ENCODE measurements around the gene MIOS.
A peak's percentile ranks its signal among the peaks of the same experiment; 100 is the strongest.

Gene MIOS

DNA sequence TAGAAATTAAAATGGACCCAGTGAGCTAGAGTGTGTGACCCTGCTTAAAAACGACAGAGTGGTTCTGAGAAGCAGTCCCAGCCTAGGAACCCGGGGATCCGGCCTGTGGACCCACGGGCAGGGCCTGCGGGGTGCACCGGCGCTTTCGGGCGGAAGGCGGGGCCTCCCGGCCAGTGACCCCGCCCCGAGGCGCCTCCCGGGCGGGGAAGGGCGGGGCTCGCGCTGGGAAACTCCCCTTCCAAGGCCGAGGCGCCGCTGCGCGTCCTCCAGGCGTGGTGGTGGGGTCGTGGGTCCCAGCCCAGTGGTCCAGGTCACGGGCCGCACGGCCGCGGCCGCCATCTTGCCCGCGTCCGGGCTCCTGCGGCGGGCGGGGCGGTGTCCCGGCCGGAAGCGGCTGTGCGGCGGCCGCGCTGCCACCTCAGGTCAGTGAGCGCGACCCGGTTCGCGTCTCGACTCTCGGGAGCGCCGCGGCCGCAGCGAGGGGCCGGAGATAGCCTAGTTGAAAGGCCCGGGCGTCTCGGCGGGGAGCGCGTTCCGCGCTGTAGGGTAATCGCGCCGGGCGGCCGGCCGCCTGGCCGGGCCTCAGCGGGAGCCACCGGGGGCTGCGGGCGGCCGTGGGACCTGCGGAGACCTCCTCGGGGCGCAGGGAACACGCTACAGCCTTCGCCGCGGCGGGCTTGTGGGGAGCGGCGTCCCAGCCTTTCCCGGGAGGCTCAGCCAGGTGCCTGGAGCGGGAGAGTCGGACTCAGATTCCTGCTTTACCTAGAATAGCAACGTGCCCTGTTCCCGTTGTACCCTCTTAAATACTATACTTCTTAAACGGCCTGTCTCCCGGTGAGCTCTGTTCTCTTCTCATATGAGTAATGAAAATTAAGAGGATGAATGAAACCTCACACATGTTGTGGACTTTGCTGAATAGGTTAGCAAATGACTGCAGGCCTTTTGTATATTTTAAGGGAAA, at the start of gene MIOS:
Gene MIOS (plus strand): TSS at position 234 of the 961 bp plus-strand sequence. CDS start 5,592 bp downstream, outside the sequence.
- peak; percentile 82 for DNase-seq

DNA sequence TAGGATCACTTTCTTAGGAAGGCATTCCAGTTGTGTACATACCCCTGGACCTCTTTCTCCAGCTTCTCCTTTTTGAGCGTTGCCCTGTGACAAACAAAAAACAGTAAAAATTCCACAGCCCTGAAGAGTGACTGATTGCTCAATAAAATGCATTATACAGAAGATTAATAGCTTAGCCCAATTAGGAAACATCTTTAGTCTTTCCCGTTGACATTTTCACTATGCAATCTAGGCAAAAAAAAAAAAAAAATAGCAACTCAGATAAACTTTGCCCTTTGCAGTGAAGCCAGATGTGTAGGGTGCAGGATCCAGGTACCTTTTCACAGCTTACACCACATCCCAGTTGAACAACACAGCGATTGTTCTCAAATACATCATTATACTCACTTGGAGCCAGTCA, 48.9 kb upstream of the MIOS start:
- no peak for DNase-seq

DNA sequence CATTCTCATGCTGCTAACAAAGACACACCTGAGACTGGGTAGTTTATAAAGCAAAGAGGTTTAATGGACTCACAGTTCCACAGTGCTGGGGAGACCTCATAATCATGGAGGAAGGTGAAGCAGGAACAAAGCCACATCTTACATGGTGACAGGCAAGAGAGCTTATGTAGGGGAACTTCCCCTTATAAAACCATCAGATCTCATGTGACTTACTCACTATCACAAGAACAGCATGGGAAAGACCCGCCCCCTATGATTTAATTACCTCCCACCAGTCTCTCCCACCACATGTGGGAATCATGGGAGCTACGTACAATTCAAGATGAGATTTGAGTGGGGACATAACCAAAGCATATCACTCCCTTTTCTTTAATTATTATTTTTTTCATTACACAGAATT, 47.6 kb upstream of the MIOS start:
- no peak for DNase-seq

DNA sequence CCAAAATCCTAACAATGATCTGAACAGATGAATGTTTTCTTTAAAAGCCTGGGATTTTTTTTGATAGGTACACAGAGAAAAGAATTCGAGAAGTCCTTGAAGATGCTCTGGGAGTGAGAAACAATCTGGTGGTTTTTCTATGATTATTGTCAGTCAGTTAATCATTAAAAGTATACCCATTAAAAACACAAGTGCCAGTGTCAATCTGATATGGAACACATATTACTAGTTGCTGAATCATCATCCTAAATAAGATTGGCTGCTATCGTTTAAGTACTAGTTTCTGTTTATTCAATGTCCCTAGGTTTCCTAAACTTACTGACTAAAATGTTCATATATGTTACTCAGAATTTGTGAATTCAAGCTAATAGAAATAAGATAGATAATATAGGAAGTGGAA, 47.2 kb upstream of the MIOS start:
- DNase-seq, result no peak

DNA sequence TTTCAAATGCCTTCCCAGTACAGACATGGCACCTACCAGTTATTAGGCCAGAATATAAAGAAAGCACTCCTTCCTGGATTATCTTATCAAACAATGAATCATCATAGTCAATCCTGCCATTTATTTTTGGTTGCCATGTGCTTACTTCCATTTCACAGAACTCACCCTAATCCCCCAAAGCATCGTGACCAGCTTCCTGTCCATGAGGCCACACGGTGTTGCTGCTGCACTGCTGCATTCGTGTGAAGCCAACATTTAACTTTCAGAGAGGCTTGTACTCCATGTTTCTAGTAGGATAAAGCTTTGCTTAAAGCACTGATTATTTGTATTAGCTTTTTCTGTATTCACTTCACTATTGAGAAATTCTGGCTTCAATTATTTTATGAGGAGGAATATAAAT, 45.4 kb upstream of the MIOS start:
- no peak for DNase-seq

DNA sequence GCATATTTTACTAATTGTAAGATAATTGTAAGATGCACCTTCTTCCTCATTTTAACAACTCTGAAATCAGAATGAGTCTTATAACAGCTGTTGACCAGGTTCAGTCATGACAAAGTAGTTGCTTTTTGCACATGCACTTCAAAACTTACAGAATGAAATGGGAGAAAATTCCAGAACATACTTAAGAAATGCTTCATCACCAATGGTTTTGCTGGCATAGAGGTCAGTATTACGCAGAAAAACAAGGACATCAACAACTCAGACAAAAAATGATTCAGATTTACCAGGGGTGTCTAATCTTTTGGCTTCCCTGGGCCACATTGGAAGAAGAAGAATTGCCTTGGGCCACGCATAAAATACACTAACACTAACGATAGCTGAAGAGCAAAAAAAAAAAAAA, 44.3 kb upstream of the MIOS start:
- no peak for DNase-seq

DNA sequence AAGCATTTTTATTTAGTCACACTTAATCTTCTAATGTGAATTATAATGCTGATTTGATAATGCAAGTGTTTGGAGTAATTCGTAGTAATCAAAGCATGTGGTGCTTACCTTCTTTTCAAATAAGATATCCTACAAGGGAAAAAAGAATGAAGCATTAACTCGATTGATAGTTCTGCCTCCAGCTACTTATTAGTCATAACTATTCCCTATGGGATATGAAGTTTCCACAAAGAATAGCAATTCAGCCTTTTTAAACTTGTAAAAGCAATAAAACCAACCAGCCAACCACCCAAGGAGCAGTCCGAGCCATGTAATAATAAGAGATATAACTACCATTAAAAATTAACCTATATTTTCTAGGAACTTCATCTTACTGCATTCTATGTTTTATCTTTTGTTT, 42.6 kb upstream of the MIOS start:
- DNase-seq, result no peak

DNA sequence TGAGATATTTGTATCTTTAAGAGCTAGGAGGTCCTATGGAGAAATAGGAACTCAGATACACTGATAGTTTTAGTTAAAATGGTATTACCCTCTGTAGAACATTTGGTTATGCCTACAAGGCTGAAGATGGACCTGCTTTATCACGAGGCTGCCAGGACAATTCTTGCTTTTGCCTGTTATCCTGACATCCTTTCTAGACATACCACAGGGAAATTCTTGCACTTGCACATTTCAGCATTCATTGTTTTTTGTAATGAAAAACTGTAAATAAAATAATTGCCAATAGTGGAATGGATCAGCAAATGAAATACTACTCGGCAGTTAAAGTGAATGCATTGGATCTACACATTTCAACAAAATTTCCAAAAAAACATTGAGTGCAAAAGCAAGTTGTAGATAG, 40.7 kb upstream of the MIOS start:
- no peak for DNase-seq

DNA sequence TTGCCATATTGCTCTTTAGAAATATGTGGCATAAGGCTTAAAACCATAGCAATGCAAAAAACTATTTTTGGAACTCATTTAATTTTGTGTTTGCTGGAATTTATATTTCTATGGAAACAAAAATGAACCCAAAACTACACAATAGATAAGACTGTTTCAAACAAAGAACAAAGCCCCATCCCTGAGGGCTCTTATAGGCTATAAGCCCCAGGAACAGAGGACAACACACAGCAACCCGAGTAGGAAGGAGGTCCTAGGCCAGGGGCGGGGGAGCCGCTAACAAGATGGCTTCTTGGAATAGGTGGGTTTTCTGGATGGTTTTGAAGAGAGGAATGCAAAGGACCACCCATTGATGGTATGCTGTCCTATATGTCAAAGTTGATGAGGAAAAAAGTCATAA, 39.6 kb upstream of the MIOS start:
- no peak for DNase-seq

DNA sequence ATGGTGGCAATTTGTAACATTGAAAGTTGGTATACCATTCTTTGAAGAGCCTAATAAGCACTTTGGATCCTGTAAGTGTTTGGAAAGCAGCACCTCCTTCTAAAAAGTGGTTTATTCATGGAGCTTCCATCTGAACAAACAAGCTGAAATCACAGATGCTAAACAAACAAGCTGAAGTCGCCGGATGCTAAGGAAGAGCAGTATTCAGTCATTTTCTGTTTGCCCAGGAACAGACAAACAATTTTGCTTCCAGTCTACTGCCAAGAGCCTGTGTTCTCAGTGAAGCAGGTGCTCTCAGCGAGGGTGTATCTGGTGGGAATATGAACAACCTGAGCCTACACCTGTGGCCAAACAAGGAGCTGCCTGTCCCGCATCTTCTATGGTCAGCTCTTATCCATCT, 37.4 kb upstream of the MIOS start:
- no peak for DNase-seq

DNA sequence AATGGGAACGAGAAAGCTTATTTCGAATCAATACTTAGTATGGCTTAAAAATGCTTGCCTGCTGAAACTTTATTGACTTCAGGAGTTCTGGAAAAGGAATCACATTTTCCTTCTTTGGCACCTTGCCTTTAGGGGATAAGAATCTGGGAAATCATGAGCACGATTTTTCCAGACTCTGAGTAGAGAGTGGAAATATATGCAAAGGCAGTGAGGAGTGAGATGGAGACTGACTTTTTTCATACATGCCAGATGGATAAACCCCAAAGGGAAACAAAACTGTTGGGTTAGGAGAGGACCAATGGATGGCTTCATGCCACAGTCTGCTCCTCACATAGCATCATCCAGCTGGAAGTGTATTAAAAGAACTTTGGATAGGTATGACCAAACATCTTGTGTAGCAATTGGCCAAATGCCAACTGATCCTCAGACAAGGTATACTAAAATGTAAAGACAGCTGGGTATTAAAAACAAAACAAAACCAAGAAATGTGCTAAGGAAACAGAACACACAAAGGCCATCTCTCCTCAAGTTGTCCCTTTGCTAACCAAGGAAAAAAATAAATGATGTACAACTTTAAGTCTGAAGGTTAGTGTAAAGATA, 32.8 kb upstream of the MIOS start:
- DNase-seq, result no peak

DNA sequence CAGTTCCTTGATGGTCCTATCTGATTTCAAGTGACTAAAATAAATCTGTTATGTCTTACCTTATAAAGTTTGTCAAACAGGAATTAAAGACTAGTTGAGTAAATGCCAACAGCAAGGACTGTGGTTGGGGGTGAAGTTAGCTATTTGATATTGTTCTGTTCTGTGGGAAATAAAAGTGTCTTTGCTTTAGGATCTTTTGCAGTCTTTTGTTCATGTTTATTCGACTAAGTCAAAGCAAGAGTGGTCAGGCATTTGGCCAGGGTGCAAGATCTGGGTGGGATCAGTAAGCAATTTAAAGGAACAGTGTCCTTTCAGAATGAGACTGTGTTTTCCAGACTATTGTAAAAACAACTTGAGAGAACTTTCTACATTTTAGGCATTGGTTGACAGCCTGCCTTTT, 31.0 kb upstream of the MIOS start, which contains the start of gene COL28A1:
Gene COL28A1 (minus strand): TSS at position 183 of the 400 bp plus-strand sequence. CDS start 2,998 bp downstream, outside the sequence.
- no peak for DNase-seq

DNA sequence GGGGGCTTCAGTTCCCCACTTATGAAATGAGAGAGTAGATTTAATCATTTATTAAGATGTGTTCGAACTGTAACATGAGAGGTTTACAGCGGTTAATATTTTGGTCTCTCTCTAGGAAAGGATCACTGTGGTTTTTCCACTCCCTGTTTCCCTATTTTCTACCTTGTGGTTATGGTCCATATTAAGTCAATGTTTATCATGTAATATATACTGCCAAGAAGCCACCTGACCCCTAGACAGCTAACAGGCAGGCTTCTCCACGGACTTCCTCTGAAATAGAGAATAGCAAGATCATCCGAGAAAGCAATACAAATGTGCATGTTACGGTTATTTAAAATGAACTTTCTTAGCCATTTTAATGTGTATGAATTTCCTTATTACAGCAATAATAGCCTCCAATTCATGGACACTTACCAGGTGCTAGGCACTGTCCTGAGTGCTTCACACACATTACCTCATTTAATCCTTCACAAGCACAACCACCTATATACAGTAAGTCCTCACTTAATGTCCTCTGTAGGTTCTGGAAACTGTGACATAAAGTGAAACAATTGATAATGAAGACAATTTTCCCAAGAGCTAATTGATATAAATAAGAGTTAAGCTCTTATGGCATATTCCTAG, 30.2 kb upstream of the MIOS start:
- DNase-seq, result no peak

DNA sequence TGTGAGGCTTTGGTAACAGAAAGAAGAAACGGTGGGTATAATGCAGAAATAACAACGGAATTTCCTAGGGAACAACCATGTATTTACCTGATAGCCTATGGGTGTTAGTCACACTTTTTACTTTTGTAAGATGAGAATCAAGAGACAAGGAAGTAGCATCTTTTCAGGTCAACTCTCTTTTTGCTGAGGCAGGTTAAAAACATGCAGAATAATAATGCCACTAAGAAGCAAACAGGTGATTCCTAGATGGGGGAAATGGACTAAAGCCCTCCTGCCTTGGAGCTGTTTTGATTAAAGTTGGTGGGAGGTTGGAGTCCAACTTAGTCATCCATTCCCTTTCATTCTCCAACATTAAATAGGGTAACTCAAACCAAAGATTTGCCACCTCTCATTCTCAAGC, 29.0 kb upstream of the MIOS start:
- DNase-seq, result no peak

DNA sequence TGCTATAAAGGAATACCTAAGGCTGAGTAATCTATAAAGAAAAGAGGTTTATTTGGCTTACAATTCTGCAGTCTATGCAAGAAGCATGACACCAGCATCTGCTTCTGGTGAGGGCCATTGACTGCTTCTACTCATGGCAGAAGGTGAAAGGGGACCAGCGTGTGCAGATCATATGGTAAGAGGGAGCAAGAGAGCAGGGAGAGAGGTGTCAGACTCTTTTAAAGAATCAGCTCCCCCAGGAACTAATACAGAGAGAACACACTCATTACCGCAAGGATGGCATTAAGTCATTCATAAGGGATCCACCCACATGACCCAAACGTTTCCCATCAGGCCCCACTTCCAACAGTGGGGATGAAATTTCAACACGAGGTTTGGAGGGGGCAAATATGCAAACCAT, 27.5 kb upstream of the MIOS start:
- DNase-seq, result no peak

DNA sequence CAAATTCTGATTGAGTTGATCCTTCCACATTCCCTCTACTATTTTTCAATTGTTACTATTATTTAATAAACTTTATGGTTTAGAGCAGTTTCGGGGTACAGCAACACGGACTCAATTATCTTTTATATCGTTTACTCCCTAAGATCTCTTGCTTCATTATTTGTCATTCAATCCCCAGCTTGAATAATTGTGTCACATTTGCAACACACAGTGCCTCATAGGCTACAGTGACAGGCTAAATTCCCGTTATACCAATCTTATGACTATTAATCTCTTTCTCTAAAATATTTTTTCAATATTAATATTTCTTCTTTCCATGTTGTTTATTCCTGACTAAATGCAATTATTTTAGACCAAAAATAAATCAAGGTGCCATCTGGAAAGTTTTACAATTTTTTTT, 27.0 kb upstream of the MIOS start:
- no peak for DNase-seq

DNA sequence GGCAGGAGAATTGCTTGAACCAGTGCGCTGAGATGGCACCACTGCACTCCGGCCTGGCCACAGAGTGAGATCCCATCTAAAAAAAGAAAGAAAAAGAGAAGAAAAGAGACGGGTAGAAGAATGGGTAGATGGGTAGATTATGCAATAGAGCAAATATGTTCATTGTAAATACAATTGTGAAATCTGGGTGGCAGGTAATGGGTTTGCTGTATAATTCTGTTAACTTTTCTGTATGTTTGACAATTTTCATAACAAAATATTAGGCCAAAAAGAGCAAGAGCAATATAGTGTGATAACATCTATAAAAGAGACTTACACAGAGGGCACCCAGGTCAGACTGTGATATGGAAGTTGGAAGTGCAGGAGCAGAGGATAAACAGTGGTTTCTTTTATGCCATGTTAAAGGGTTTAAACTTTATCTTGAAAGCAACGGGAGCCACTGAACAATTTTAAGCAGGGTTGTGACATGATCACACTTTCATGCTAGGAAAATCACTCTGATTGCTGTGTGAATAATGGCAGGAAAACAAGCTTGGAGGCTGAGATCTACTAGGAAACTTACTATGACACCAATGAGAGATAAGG, 24.3 kb upstream of the MIOS start:
- DNase-seq, result no peak

DNA sequence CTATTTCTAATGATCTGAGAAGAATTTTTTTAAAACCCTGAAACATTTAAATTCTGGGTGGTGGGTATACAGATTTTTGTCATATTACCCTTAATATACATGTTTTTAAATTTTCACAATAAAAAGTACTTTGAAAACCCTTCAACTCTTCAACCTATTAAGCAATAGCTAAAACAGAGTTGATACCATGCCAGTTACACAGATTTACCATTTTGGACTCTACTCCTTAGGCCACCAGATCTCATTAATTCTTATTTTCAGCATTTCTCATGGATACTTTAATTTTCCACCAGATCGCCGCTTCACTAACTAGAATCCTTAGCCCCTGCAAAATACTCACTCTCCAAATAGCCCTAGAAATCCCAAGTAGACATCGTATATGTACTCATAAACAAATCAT, 18.3 kb upstream of the MIOS start:
- no peak for DNase-seq

DNA sequence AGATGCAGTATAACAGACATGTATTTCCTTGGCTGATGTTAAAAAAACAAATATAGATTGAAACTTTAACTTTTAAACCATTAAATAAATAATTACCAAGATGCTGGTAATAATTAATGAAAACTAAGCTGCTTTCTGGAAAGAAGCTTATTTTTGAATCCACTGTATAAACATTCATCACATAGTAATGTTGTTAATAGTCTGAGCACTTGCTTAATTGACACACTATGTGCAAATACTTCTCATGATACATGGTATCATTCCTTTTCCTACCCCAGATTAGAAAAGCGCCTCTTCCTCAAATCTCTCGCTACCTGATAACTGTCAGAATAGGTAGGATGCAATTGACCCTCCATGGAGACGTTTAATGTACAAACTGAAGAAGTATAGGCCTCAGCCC, 16.0 kb upstream of the MIOS start:
- DNase-seq, result no peak

DNA sequence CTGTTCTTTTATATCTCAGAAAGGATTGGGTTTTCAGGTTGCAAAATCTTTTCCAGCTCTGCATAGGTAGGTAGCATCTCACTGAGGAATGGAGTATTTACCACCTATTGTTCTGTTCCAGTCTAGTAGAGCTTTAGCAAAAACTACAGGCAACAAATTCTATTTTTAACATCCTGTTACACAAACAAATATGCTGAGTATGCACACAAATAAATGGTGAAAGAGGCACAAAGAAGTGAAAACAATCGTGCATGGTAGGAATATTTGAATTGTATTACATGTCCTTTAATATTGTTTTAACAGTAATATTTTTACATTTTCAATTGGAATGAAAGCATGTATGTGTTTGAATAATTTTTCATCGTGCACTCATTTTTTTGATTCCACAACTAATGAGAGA, 14.5 kb upstream of the MIOS start:
- no peak for DNase-seq

DNA sequence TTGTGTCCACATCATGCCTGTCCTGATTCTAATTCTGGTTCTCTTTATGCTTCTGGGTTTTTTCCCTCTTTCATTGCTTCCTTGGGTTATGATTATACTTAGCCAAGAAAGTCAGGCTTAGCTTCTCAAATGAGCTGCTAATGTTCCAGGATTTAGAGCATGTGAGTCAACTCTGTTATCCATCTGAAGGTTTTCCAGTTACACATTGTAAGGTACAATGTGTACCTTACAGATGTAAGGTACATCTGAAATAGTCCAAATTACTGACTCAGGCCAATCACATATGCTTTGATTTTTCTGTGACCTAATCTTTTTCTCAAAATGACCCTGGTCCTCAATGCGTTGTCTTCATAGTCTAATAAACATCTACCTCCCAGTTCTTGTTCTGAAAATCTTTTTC, 13.3 kb upstream of the MIOS start:
- no peak for DNase-seq

DNA sequence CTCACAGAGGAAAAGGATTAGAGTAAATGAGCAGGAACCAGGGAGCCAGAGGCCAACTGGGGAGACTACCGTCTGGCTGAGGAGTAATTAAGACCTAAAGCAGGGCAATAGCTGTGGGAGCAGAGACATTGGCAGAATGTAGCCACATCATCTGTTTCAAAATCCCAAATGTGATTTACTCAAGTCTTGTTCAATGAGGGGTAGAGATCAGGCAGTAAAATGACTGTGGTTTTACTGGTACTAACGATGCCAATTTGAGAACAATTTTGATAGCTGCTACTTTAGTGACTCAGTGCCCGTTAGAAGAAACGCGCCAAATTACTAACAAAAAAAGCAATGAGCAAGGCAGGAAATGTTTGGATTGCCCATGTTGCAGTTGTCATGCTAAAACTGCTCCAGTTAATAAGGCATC, 12.7 kb upstream of the MIOS start:
- DNase-seq, result no peak

All from activated naive CD4-positive, alpha-beta T cell treated with anti-CD3 and anti-CD28 coated beads, Interleukin-2, amount 50 U/mL, for 16 hours (primary cell).